AG04449 (cell line): Measurements from ENCODE around the gene NTPCR.

Experiments
- CTCF ChIA-PET: fragments of 350-600 bp; formaldehyde crosslinking; extraction: SDS; loops from one replicate; lab custom pipeline; 2021; ENCODE audit warnings: antibody characterized with exemption; lab: Yijun Ruan, JAX
- POLR2A ChIA-PET: fragments of 400-600, 350-600 bp; formaldehyde crosslinking; extraction: SDS; loops from one replicate; lab custom pipeline; 2020; ENCODE audit warnings: antibody characterized with exemption, inconsistent platforms; lab: Yijun Ruan, JAX
- DNase-seq: peaks from one replicate; pipeline ENCODE4 v3.0.0-alpha.2; 2010; ENCODE audit warnings: low read depth, low spot score
- H3K4me3 ChIP-seq: 2 replicates; pipeline ENCODE4 v1.5.1; 2011; ENCODE audit warnings: low read depth, mild to moderate bottlenecking, control low read depth, low read length
- TF ChIP-seq, protein P1 (sequence below): IDR thresholded peaks from one replicate; pipeline ENCODE4 v1.5.1; 2011; ENCODE audit warnings: mild to moderate bottlenecking, moderate library complexity, low read length, control low read depth, inconsistent platforms; ENCODE audit not compliant: insufficient read depth; ENCODE audit errors: missing control alignments

Gene NTPCR

DNA sequence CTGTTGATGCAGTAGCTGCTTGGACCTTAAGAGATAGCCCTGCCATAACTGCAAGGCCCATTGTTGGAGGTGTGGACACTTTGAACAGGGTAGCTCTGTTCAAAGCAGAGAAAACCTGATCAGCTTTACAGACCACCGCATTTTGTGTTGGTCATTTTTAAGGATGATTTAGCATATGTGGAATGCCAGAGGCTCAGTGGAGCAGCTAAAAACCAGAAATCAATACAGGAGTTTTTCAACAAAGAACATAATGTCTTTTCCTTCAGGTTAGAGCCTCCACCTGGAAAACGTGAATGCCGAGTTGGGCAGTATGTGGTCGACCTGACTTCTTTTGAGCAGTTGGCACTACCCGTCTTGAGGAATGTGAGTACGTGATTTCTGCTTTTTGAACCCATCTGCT is 5.7 kb downstream of the NTPCR start:
- TF ChIP-seq, protein P1, sequence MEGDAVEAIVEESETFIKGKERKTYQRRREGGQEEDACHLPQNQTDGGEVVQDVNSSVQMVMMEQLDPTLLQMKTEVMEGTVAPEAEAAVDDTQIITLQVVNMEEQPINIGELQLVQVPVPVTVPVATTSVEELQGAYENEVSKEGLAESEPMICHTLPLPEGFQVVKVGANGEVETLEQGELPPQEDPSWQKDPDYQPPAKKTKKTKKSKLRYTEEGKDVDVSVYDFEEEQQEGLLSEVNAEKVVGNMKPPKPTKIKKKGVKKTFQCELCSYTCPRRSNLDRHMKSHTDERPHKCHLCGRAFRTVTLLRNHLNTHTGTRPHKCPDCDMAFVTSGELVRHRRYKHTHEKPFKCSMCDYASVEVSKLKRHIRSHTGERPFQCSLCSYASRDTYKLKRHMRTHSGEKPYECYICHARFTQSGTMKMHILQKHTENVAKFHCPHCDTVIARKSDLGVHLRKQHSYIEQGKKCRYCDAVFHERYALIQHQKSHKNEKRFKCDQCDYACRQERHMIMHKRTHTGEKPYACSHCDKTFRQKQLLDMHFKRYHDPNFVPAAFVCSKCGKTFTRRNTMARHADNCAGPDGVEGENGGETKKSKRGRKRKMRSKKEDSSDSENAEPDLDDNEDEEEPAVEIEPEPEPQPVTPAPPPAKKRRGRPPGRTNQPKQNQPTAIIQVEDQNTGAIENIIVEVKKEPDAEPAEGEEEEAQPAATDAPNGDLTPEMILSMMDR: no peak
- ChIA-PET CTCF (interaction anchor here (1.1 kb wide), 1 partner anchor 11 kb away, joined by 3 read pairs; no protein-coding TSS in a partner anchor), POLR2A (no interaction called here)
- no peak overlapping the region for H3K4me3 ChIP-seq
- no peak for DNase-seq

DNA sequence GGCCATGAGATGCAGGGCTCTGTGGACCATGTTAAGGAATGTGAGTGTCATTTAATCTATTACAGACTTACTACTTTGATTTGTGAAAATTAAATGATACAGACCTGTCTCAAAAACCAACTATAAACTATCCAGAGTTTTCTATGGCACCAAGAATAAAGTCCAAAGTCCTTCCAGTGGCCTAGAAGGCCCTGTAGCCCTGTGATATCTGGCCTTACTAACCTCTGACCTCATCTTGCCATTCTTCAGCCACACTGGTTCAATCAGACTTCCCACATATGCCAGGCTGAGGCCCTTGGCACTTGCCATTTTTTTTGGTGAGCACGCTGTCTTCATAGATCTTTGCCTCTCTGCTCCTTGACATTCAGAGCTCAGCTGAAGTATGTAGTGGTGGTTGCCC is 7.7 kb downstream of the NTPCR start:
- ChIA-PET POLR2A (no interaction called here), CTCF (no interaction called here)
- no peak overlapping the region for H3K4me3 ChIP-seq
- TF ChIP-seq, protein P1: no peak
- DNase-seq: no peak

DNA sequence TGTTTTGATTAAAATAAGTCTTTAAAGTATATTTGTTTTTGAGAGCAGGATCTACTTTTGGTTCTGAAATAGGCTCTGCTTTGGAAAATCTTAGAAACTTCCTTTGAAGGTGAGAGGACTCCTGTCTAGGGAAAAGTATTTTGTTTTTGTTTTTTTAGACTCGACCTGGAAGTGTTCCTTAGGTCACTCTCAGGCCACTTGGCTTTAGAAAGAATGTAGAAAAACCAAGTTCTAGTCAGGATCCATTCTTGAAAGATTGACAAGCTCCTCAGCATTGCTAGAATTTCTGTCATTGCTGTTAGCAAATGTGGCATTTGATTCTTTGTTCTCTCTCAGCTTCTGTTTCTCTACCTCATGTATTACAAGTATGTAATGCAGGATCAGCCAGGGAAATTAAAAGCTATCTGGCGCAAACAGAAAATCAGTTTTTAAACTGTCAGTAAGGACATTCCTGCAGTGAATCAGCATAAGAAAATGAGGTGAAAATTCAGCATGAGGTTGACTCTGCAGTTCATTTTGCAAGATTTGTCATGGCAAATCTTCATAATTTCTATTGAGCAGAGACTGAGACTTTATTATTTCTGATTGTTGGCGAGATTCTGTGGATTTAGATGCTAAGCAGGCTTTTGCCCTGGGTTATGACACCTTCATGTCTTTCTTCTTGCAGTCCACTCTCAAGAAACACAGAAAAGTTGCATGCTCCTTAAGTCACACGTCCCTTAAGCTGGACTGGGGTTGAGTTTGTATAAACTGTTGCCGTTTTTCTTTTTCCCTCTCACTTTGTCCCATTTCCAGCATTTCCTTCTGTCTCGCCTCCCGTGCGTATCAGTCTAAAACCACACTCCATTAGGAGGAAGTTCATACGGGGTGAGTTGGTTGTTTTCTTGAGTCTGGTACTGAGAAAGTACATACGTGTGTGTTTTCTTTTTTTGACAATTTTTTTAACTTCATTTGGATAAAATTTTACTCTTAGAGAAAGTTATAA is 12.6 kb downstream of the NTPCR start:
- POLR2A ChIA-PET: no interaction called here
- no peak for DNase-seq
- CTCF ChIA-PET: interaction anchor here (2.0 kb wide), 1 partner anchor 10 kb away, joined by 9 read pairs; no protein-coding TSS in a partner anchor
- no peak overlapping the region for H3K4me3 ChIP-seq
- TF ChIP-seq, protein P1: no peak

DNA sequence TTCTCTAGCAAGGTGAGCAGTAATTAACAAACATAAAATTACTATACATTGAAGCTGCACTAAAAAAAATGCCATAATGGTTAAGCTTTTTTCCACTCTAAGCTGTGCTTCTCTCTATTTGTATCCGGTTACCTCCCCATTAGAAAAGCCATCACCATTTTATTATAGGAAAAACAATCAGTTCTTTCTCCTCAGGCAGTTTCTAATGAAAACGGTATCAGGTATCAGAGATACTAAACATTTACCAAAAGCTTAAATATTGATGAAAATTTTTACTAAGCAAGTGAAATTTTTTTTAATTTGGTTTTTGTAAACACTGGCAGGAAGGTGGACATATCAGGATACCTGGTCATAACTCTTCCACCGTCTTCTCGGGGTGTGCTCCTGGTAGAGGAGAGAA is 14.2 kb downstream of the NTPCR start:
- ChIA-PET POLR2A (no interaction called here), CTCF (interaction anchor here (0.7 to 1.5 kb wide), 2 partner anchors 10 to 11 kb away, joined by 3 read pairs; no protein-coding TSS in a partner anchor)
- TF ChIP-seq, protein P1: no peak
- DNase-seq: no peak
- no peak overlapping the region for H3K4me3 ChIP-seq

DNA sequence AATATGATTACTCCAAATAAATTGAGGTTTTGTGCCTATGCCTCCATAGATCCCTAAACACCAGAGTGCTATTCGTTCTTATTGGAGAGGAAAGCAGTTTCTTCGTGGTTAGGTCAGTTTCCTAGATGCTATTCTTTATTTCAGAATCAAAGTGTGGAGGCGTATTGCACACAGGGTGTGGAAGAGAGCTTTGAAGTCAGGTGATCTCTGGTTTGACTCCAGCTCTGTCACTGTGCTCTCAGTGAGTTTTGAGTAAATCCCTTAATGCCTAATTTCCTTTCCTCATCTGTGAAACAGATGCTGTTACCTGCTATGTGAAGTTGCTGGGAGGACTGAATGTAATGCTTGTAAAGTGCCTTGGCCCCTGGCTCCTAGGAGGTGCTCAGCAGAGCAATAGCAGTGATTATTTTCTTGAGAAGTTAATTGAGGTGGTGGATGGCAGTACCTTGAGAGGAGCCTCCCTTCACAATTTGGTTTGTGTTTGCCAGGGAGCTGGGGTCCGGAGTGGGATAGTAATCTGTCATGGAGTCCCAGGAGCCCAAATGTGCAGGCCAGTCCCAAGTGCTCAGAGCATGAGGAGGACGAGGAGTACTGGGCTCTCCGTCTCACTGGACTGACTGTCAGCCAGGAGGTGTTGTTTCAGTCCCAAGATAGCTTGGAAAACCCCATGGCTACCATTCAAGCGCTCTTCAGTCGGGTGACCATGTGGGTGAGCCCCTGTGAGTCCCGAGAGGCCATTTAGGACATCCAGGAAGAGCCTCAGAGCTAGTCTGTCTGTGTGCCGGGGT is 14.9 kb downstream of the NTPCR start:
- TF ChIP-seq, protein P1: no peak
- H3K4me3 ChIP-seq: no peak overlapping the region
- DNase-seq: no peak
- ChIA-PET CTCF (interaction anchor here (0.7 to 1.5 kb wide), 3 partner anchors 11 to 12 kb away, joined by 3 to 4 read pairs (median 3); no protein-coding TSS in a partner anchor), POLR2A (no interaction called here)
